Mesodermal cell (in vitro differentiated cells): ENCODE measurements around the gene KDM4B.
A peak's percentile ranks its signal among the peaks of the same experiment; 100 is the strongest.

Experiments
- H3K27ac ChIP-seq: 2 replicates; pipeline ENCODE4 v1.7.0; 2013; ENCODE audit warnings: mild to moderate bottlenecking, low read depth, low read length, moderate library complexity; ENCODE audit not compliant: severe bottlenecking
- H3K36me3 ChIP-seq: 2 replicates; pipeline ENCODE4 v1.7.1; 2013; ENCODE audit warnings: mild to moderate bottlenecking, low read length, moderate library complexity; ENCODE audit not compliant: control insufficient read depth, insufficient read depth
- H3K4me1 ChIP-seq: one replicate; pipeline ENCODE4 v1.7.1; 2013; ENCODE audit warnings: mild to moderate bottlenecking, low read length; ENCODE audit not compliant: insufficient read depth, control insufficient read depth, poor library complexity, severe bottlenecking
- H3K4me3 ChIP-seq: 2 replicates; pipeline ENCODE4 v1.7.0; 2013; ENCODE audit warnings: low read length, control low read depth, mild to moderate bottlenecking; ENCODE audit not compliant: insufficient read depth, poor library complexity, severe bottlenecking; ENCODE audit errors: extremely low read depth
- H3K9me3 ChIP-seq: 2 replicates; pipeline ENCODE4 v1.7.1; 2013; ENCODE audit warnings: mild to moderate bottlenecking, low read length, moderate library complexity; ENCODE audit not compliant: control insufficient read depth
- WGBS, 2 experiments: methylation state at CpG; one replicate each; pipeline ENCODE4 v1.1.5; 2013; ENCODE audit warnings: missing lambda C conversion rate in 2 of 2; ENCODE audit not compliant: insufficient coverage in 2 of 2; 5-methylcytosine and 5-hydroxymethylcytosine counted together

KDM4B gene

GRCh38 chr19:5108123-5108596 lies 139.2 kb downstream of the KDM4B start:
- H3K4me3 ChIP-seq: no peak overlapping the region
- H3K4me1 ChIP-seq: peaks cover 14% of the 10 kb centered on the region
- no peaks in the 10 kb centered on the region for H3K9me3 ChIP-seq
- peaks cover 40% of the 10 kb centered on the region for H3K36me3 ChIP-seq
- no peak overlapping the region for H3K27ac ChIP-seq
- 83 to 85% methylated on average over 12 of the region's 12 CpGs for WGBS, 2 experiments

GRCh38 chr19:5108866-5109265 lies 140.0 kb downstream of the KDM4B start:
- Histone ChIP-seq H3K27ac (no peak overlapping the region), H3K9me3 (no peaks in the 10 kb centered on the region), H3K4me3 (no peak overlapping the region), H3K36me3 (peaks cover 40% of the 10 kb centered on the region), H3K4me1 (peaks cover 19% of the 10 kb centered on the region)
- WGBS, 2 experiments: 91 to 92% methylated on average over 11 to 13 of the region's 13 CpGs

GRCh38 chr19:5109560-5109959 lies 140.6 kb downstream of the KDM4B start:
- 64 to 73% methylated on average over 15 to 17 of the region's 17 CpGs for WGBS, 2 experiments
- Histone ChIP-seq H3K4me3 (no peak overlapping the region), H3K9me3 (no peaks in the 10 kb centered on the region), H3K27ac (no peak overlapping the region), H3K4me1 (peaks cover 19% of the 10 kb centered on the region), H3K36me3 (peaks cover 40% of the 10 kb centered on the region)

GRCh38 chr19:5110546-5110945 lies 141.6 kb downstream of the KDM4B start:
- Histone ChIP-seq H3K4me3 (no peak overlapping the region), H3K36me3 (peaks cover 42% of the 10 kb centered on the region), H3K9me3 (no peaks in the 10 kb centered on the region), H3K27ac (no peak overlapping the region), H3K4me1 (peaks cover 19% of the 10 kb centered on the region)
- 95 to 96% methylated on average over 23 to 27 of the region's 27 CpGs for WGBS, 2 experiments

- peaks cover 19% of the 10 kb centered on the region for H3K4me1 ChIP-seq
- 97% methylated on average over 19 to 21 of the region's 21 CpGs for WGBS, 2 experiments
- H3K36me3 ChIP-seq: peaks cover 42% of the 10 kb centered on the region
These were observed 142.1 kb downstream of the KDM4B start for GRCh38 chr19:5111051-5111450.

GRCh38 chr19:5112175-5112574 lies 143.3 kb downstream of the KDM4B start:
- H3K4me1 ChIP-seq: peaks cover 19% of the 10 kb centered on the region
- 68 to 73% methylated on average over 5 of the region's 6 CpGs for WGBS, 2 experiments
- peak overlapping the region; percentile 43 for H3K27ac ChIP-seq
- H3K4me3 ChIP-seq: no peak overlapping the region
- H3K36me3 ChIP-seq: peaks cover 47% of the 10 kb centered on the region
- H3K9me3 ChIP-seq: peaks cover 6% of the 10 kb centered on the region

More at GRCh38 chr19:5111051-5111450, 142.1 kb downstream of the KDM4B start:
- Histone ChIP-seq H3K9me3 (no peaks in the 10 kb centered on the region), H3K4me3 (no peak overlapping the region), H3K27ac (no peak overlapping the region)

- Histone ChIP-seq H3K27ac (peak overlapping the region; percentile 43), H3K4me3 (no peak overlapping the region), H3K4me1 (peaks cover 19% of the 10 kb centered on the region), H3K36me3 (peaks cover 44% of the 10 kb centered on the region), H3K9me3 (peaks cover 6% of the 10 kb centered on the region)
- WGBS, 2 experiments: 46 to 50% methylated on average over 18 to 26 of the region's 27 CpGs
These were observed 144.0 kb downstream of the KDM4B start for GRCh38 chr19:5112681-5113575.

- Histone ChIP-seq H3K4me1 (peaks cover 19% of the 10 kb centered on the region), H3K27ac (peak overlapping the region; percentile 43), H3K9me3 (peaks cover 6% of the 10 kb centered on the region), H3K4me3 (no peak overlapping the region), H3K36me3 (peaks cover 42% of the 10 kb centered on the region)
- WGBS, 2 experiments: 90 to 91% methylated on average over 42 to 43 of the region's 43 CpGs
These were observed 145.0 kb downstream of the KDM4B start for GRCh38 chr19:5113633-5114586.

GRCh38 chr19:5114727-5115126 lies 145.8 kb downstream of the KDM4B start:
- Histone ChIP-seq H3K36me3 (peaks cover 43% of the 10 kb centered on the region), H3K27ac (no peak overlapping the region), H3K9me3 (peaks cover 6% of the 10 kb centered on the region), H3K4me1 (peaks cover 19% of the 10 kb centered on the region), H3K4me3 (no peak overlapping the region)
- WGBS, 2 experiments: 84 to 91% methylated on average over 11 of the region's 11 CpGs

GRCh38 chr19:5115351-5115750 lies 146.4 kb downstream of the KDM4B start:
- Histone ChIP-seq H3K27ac (no peak overlapping the region), H3K36me3 (peaks cover 43% of the 10 kb centered on the region), H3K4me1 (peaks cover 19% of the 10 kb centered on the region), H3K9me3 (peaks cover 6% of the 10 kb centered on the region), H3K4me3 (no peak overlapping the region)
- 69 to 77% methylated on average over 7 of the region's 7 CpGs for WGBS, 2 experiments
